ENCODE measurements around the gene CRAMP1. TPM values are rescaled to one million over a fixed set of nuclear protein-coding genes. Genes with fewer than 3 reads are reported as not detected.

Gene CRAMP1
- total and polyA plus RNA-seq, 11 donors: 6.2 to 16.9 (median 10.6) TPM

- intact Hi-C loops (cut with DNase I): loop anchor here in 2 of 10 donors (5.0 to 10.0 kb wide), 2 partner anchors 49 to 112 kb away; partner anchors contain the start of gene TELO2 (in 1 of the 2)
- Histone ChIP-seq H3K9me3 (no peaks in the 10 kb centered on the region), H3K4me1 (peaks cover 5 to 23% (median 18%) of the 10 kb centered on the region in 12 donors), H3K36me3 (peaks cover 0 to 25% (median 15%) of the 10 kb centered on the region in 9 donors), H3K27me3 (no peaks in the 10 kb centered on the region), H3K4me3 (no peak overlapping the region), H3K27ac (no peak overlapping the region)
- 91 to 95% (median 92%) methylated on average over 10 of the region's 10 CpGs for WGBS, 4 donors
- TF ChIP-seq POLR2A (IDR thresholded peaks at IDR 0.05) (no peak), CTCF (IDR thresholded peaks at IDR 0.05) (no peak)
- ATAC-seq (no peak), DNase-seq (no peak)
Measured at GRCh38 chr16:1606774-1607173, 5.4 kb upstream of the CRAMP1 start.

DNA sequence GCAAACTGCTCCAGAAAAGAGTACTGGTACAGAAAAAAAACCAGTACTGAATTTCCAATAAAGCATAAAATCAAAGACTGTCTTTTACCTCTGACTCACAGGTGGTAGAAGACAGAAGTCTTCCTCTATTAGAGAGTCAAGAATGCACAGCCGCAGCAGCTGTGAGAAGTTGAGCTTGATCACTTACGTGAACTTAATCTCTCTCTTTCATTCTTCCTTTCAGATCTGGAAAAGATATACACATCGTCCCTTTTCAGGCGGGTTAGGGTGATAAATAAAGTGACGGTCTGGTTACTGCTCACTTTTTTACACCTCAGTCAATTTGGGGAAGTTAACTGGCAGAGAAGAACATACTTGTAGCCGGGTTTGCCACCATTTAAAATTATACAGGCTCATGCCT, 4.2 kb upstream of the CRAMP1 start:
- H3K4me3 ChIP-seq: no peak overlapping the region
- peaks cover 0 to 20% (median 10%) of the 10 kb centered on the region in 9 donors for H3K36me3 ChIP-seq
- WGBS, 4 donors: 91 to 96% (median 93%) methylated on average over 6 of the region's 6 CpGs
- no peaks in the 10 kb centered on the region for H3K9me3 ChIP-seq
- H3K27me3 ChIP-seq: no peaks in the 10 kb centered on the region
- no peak for TF ChIP-seq POLR2A (IDR thresholded peaks at IDR 0.05)
- TF ChIP-seq CTCF (IDR thresholded peaks at IDR 0.05): no peak
- H3K27ac ChIP-seq: no peak overlapping the region
- H3K4me1 ChIP-seq: peaks cover 5 to 28% (median 19%) of the 10 kb centered on the region in 12 donors
- intact Hi-C loops (cut with DNase I): loop anchor here in 2 of 10 donors (5.0 to 10.0 kb wide), 2 partner anchors 51 to 113 kb away; partner anchors contain the start of gene TELO2 (in 1 of the 2)
- DNase-seq: no peak
- no peak for ATAC-seq

DNA sequence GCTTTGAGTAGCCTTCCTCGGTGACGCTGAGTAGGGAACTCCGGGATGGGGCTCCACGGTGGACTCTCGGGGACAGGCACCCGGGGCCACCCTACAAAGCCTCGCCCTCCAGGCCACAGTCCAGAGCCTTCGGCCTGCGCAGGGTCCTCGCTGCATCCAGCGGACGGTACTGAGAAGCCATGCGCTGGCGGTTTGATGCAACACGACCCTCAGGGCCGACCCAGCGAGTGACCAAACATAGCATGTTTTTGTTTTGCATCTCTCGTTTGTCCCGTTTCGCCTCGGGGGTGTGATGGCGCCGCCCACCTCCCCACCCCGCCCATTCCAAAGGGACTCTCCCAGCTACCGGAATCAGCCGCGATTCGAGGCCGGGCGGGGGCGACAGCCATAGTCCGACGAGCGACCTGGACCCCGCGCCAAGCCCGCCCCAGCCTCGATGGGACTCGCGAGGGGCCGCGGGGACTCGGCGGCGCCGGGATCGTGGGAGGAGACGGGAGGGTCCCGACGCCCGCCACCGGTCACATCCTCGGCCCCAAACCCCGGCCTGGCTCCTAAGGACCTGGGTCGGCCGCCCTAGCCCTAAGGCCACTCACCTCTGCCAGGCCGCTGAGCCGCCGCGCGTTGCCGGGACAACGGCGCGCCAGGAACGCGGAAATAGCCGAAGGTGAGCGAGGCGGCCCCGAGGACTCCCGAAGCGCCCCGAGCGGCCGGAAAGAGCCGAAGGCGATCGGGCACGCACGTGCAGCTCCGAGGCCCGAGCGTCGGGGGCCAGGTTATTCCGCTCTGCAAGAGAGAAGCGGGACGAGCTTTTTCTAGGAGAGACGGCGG, 1.9 kb upstream of the CRAMP1 start:
- no peaks in the 10 kb centered on the region for H3K9me3 ChIP-seq
- no peaks in the 10 kb centered on the region for H3K27me3 ChIP-seq
- no peak for TF ChIP-seq CTCF (IDR thresholded peaks at IDR 0.05)
- peak in 1 of 2 donors; percentile 27 for TF ChIP-seq POLR2A (IDR thresholded peaks at IDR 0.05)
- H3K27ac ChIP-seq: peak overlapping the region; percentile 58 to 92 (median 82)
- intact Hi-C loops (cut with DNase I): loop anchor here in 9 of 10 donors (1.0 to 10.0 kb wide), 12 partner anchors 58 to 188 kb away; partner anchors contain the start of genes TELO2 (in 7 of the 9), MAPK8IP3 (in 2 of the 9), EME2 (in 1 of the 9) and MRPS34 (in 1 of the 9)
- peaks cover 5 to 44% (median 31%) of the 10 kb centered on the region in 12 donors for H3K4me1 ChIP-seq
- ATAC-seq: peak; percentile 48 to 77 (median 74)
- H3K4me3 ChIP-seq: peak overlapping the region; percentile 25 to 96 (median 72)
- DNase-seq: peak; percentile 85 to 95 (median 90)
- H3K36me3 ChIP-seq: peaks cover 0 to 20% (median 10%) of the 10 kb centered on the region in 9 donors
- 0 to 2% (median 1%) methylated on average over 4 to 90 of the region's 90 CpGs for WGBS, 4 donors
